CD4-positive, alpha-beta T cell (primary cell): ENCODE results near the gene GCM1. TPM values are rescaled to one million over a fixed set of nuclear protein-coding genes. Genes with fewer than 3 reads are reported as not detected.

Experiments used
- ATAC-seq: fragments of 200-7000 bp; cut with Tn5 transposase; one replicate; pipeline ENCODE4 v1.10.0; 2022; ENCODE audit warnings: mild to moderate bottlenecking; ENCODE audit not compliant: poor library complexity
- CTCF ChIA-PET: fragments of 350-600 bp; sonication (Branson Sonifier 250); formaldehyde crosslinking; loops from one replicate; lab custom pipeline; 2021; ENCODE audit warnings: antibody characterized with exemption, inconsistent platforms; lab: Charles Lee
- POLR2A ChIA-PET: fragments of 350-600 bp; sonication (Branson Sonifier 250); formaldehyde crosslinking; loops from one replicate; lab custom pipeline; 2021; ENCODE audit warnings: antibody characterized with exemption, inconsistent platforms; lab: Charles Lee
- DNase-seq, 14 experiments: peaks; one replicate each; pipeline ENCODE4 v3.0.0-alpha.2; 2013 to 2020; ENCODE audit warnings: mixed read lengths in 2 of 14
- H3K27ac ChIP-seq, 2 donors: one replicate each; pipeline versions ENCODE4 v1.5.1 to v1.7.0; 2013; ENCODE audit warnings: low read length in 2 of 2, low read depth in 1 of 2, mild to moderate bottlenecking in 1 of 2
- H3K27me3 ChIP-seq, 2 experiments: 1 replicate in 1 of 2; 2 replicates in 1 of 2; pipeline versions ENCODE4 v1.6.1 to v1.7.0; 2013; ENCODE audit warnings: low read length in 2 of 2, control low read depth in 1 of 2, mild to moderate bottlenecking in 1 of 2, moderate library complexity in 1 of 2; ENCODE audit not compliant: insufficient read depth in 2 of 2, control insufficient read depth in 1 of 2
- H3K36me3 ChIP-seq: one replicate; pipeline ENCODE4 v1.6.1; 2013; ENCODE audit warnings: low read length, control low read depth; ENCODE audit not compliant: insufficient read depth
- H3K4me1 ChIP-seq: one replicate; pipeline ENCODE4 v1.6.1; 2013; ENCODE audit warnings: low read length, control low read depth; ENCODE audit not compliant: insufficient read depth
- H3K4me3 ChIP-seq: one replicate; pipeline ENCODE4 v1.5.1; 2013; ENCODE audit warnings: mild to moderate bottlenecking, low read length, moderate library complexity
- H3K9me3 ChIP-seq, 2 experiments: 1 replicate in 1 of 2; 2 replicates in 1 of 2; pipeline versions ENCODE4 v1.6.1 to v1.7.0; 2013; ENCODE audit warnings: low read length in 2 of 2, mild to moderate bottlenecking in 2 of 2, control low read depth in 1 of 2, moderate library complexity in 1 of 2; ENCODE audit not compliant: control insufficient read depth in 1 of 2, insufficient read depth in 1 of 2
- H3K27ac Mint-ChIP-seq: one replicate; pipeline ENCODE4 v1.8.0; 2020; ENCODE audit warnings: mixed read lengths
- H3K27me3 Mint-ChIP-seq: one replicate; pipeline ENCODE4 v1.8.0; 2021; ENCODE audit warnings: mixed read lengths
- H3K36me3 Mint-ChIP-seq: one replicate; pipeline ENCODE4 v1.8.0; 2021; ENCODE audit warnings: low read depth, mixed read lengths
- H3K4me1 Mint-ChIP-seq: one replicate; pipeline ENCODE4 v1.8.0; 2021; ENCODE audit warnings: low read depth, mixed read lengths
- H3K4me3 Mint-ChIP-seq: one replicate; pipeline ENCODE4 v1.8.0; 2020; ENCODE audit warnings: mild to moderate bottlenecking, mixed read lengths
- H3K9me3 Mint-ChIP-seq: one replicate; pipeline ENCODE4 v1.8.0; 2020; ENCODE audit warnings: mixed read lengths
- intact Hi-C, 2 experiments: fragments of 100-400 bp; cut with DNase I in 1 of 2; cut with micrococcal nuclease in 1 of 2; formaldehyde crosslinking; loops; one replicate each; pipeline versions ENCODE4 v1.15.1 to v1.9.0; 2023 to 2025; cut with DNase I, micrococcal nuclease
- total RNA-seq, 174 experiments: library from RNA in 2 of 174; stranded (reverse) in 2 of 174; gene quantifications; one replicate each; pipeline ENCODE4 v1.2.3 and lab custom pipeline; 2021 to 2026
- TF ChIP-seq, protein P1 (sequence below): fragments of 200-600 bp; IDR thresholded peaks from one replicate; pipeline ENCODE4 v1.8.0; 2022; ENCODE audit warnings: antibody characterized with exemption, mild to moderate bottlenecking

The GCM1 gene
- total RNA-seq, 2 experiments from 2014 or later = 0.11 to 0.22 TPM

GRCh38 chr6:53112404-53112803 lies 36.2 kb downstream of the GCM1 start:
- ChIA-PET POLR2A (interaction anchor here (0.6 kb wide), 1 partner anchor 112 kb away, joined by 3 read pairs; no protein-coding TSS in a partner anchor), CTCF (no interaction called here)
- Histone ChIP-seq H3K4me3 (no peak overlapping the region), H3K9me3 (no peaks in the 10 kb centered on the region), H3K27ac (no peak overlapping the region), H3K27me3 (no peaks in the 10 kb centered on the region), H3K36me3 (no peaks in the 10 kb centered on the region), H3K4me1 (peaks cover 8% of the 10 kb centered on the region)
- Mint-ChIP-seq H3K36me3 (no peaks in the 10 kb centered on the region), H3K9me3 (peaks cover 4% of the 10 kb centered on the region), H3K27ac (no peak overlapping the region), H3K4me3 (no peak overlapping the region), H3K4me1 (peaks cover 9% of the 10 kb centered on the region), H3K27me3 (no peaks in the 10 kb centered on the region)
- DNase-seq (peak in 1 of 14 experiments; percentile 13), ATAC-seq (no peak)
- TF ChIP-seq, protein P1, sequence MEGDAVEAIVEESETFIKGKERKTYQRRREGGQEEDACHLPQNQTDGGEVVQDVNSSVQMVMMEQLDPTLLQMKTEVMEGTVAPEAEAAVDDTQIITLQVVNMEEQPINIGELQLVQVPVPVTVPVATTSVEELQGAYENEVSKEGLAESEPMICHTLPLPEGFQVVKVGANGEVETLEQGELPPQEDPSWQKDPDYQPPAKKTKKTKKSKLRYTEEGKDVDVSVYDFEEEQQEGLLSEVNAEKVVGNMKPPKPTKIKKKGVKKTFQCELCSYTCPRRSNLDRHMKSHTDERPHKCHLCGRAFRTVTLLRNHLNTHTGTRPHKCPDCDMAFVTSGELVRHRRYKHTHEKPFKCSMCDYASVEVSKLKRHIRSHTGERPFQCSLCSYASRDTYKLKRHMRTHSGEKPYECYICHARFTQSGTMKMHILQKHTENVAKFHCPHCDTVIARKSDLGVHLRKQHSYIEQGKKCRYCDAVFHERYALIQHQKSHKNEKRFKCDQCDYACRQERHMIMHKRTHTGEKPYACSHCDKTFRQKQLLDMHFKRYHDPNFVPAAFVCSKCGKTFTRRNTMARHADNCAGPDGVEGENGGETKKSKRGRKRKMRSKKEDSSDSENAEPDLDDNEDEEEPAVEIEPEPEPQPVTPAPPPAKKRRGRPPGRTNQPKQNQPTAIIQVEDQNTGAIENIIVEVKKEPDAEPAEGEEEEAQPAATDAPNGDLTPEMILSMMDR = no peak
- intact Hi-C loops = no loop called here

DNA sequence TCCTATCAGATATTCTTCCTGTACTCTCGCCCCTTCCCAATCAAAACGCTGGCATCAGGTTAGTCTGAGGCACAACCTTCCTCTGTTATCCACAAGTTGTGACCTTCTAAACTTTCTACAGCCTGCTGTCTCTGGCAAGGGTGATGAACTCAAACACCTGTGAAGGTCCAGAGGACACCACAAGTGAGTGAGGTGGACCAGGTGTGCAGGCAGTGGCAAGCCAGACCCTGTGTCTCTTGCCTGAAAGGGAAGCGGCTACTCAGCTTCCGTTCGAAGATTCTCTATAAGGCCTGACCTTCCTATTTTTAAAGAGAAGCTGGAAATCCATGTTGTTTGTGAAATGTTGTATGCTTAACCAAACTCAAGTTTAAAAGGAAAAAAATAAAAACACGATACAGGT lies 36.8 kb downstream of the GCM1 start:
- H3K4me3 Mint-ChIP-seq = no peak overlapping the region
- ATAC-seq (no peak), DNase-seq (no peak)
- H3K4me1 ChIP-seq = peaks cover 8% of the 10 kb centered on the region
- H3K27ac ChIP-seq = no peak overlapping the region
- H3K36me3 Mint-ChIP-seq = no peaks in the 10 kb centered on the region
- no peaks in the 10 kb centered on the region for H3K36me3 ChIP-seq
- no peak overlapping the region for H3K4me3 ChIP-seq
- ChIA-PET POLR2A (no interaction called here), CTCF (no interaction called here)
- TF ChIP-seq, protein P1 = no peak
- H3K27me3 Mint-ChIP-seq = no peaks in the 10 kb centered on the region
- H3K27me3 ChIP-seq = no peaks in the 10 kb centered on the region
- intact Hi-C loops = no loop called here
- H3K9me3 ChIP-seq = no peaks in the 10 kb centered on the region
- no peak overlapping the region for H3K27ac Mint-ChIP-seq
- H3K9me3 Mint-ChIP-seq = peaks cover 4% of the 10 kb centered on the region
- H3K4me1 Mint-ChIP-seq = peaks cover 9% of the 10 kb centered on the region

- Mint-ChIP-seq H3K36me3 (no peaks in the 10 kb centered on the region), H3K27me3 (no peaks in the 10 kb centered on the region), H3K4me3 (no peak overlapping the region), H3K4me1 (peaks cover 9% of the 10 kb centered on the region), H3K27ac (no peak overlapping the region), H3K9me3 (no peaks in the 10 kb centered on the region)
- no peak for ATAC-seq
- Histone ChIP-seq H3K4me1 (peaks cover 8% of the 10 kb centered on the region), H3K9me3 (no peaks in the 10 kb centered on the region), H3K27ac (no peak overlapping the region), H3K36me3 (no peaks in the 10 kb centered on the region), H3K4me3 (no peak overlapping the region), H3K27me3 (no peaks in the 10 kb centered on the region)
- DNase-seq = no peak
- TF ChIP-seq, protein P1 = no peak
- intact Hi-C loops = no loop called here
- ChIA-PET POLR2A (no interaction called here), CTCF (no interaction called here)
Observed at GRCh38 chr6:53109612-53110011, 39.0 kb downstream of the GCM1 start.
